ENCODE data around the gene ADGRB2.

Gene ADGRB2

DNA sequence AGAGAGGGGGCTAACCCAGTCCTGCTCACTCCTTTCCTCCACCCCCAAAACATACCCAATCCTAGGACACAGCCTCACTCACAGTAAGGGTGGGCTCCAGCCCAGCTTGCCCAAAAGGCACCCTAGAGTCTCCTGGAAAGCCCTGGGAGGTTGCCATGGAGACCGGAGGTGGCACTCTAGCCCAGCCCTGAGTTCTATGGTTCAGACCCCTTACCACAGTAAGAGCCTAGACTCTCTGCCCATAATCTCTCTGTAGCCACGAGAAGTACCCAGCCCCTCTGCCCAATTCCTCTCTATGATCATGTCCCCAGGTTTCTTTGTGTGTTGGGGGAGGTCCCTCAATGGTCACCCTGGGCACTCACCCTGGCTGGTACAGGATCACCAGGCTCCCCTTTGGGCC, 74.8 kb downstream of the ADGRB2 start:
- TF ChIP-seq YY1 (IDR thresholded peaks at IDR 0.05; ENCODE audit: insufficient read depth, insufficient read length) (no peak), ZNF274 (IDR thresholded peaks at IDR 0.05; ENCODE audit: low read depth, low read length) (no peak), SUZ12 (IDR thresholded peaks at IDR 0.05; ENCODE audit: extremely low read depth, insufficient read depth, insufficient read length) (no peak)
- Histone ChIP-seq H3K9me3 (ENCODE audit: insufficient read depth, low read length) (no peaks in the 10 kb centered on the region), H3K4me1 (ENCODE audit: insufficient read depth, insufficient read length) (peaks cover 37% of the 10 kb centered on the region), H3K4me3 (ENCODE audit: insufficient read length, low read depth) (no peak overlapping the region), H3K27me3 (ENCODE audit: insufficient read depth, insufficient read length) (no peaks in the 10 kb centered on the region), H3K9ac (ENCODE audit: insufficient read length, low read depth) (no peak overlapping the region), H3K36me3 (ENCODE audit: insufficient read depth, insufficient read length, low read length) (no peaks in the 10 kb centered on the region)
- no peak for DNase-seq (ENCODE audit: low read depth, low spot score)

DNA sequence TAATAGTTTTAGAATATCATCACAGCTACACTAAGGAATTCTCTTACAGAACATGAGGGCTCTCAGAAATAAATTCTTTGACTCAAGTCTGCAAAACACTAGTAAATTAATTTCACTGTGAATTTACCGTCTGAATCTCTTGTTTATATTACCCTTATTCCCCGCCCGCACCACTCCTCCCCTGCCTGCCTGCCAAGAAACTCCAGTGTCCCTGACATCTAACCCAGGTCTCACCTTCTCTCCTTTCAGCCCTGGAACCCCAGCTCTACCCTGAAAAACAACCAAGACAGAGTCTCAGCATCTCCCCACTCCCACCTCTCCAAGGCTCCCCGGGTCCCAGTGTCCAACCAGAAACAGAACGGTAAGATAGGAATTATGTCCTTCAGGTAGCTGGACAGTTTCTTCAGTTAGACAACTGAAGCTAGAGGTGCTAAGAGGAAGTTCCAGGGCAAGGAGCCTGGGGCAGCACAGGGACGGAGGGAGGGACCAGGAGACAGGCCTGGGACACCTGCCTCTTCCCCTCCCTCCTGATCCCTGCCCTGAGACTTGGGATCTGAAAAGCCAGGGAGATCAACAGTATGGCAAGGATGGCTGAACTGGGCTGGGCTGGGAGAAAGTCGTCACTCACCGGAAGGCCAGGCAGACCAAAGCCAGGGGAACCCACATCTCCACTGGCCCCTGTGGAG, 75.8 kb downstream of the ADGRB2 start:
- Histone ChIP-seq H3K9me3 (ENCODE audit: insufficient read depth, low read length) (no peaks in the 10 kb centered on the region), H3K27me3 (ENCODE audit: insufficient read depth, insufficient read length) (no peaks in the 10 kb centered on the region), H3K9ac (ENCODE audit: insufficient read length, low read depth) (no peak overlapping the region), H3K4me3 (ENCODE audit: insufficient read length, low read depth) (no peak overlapping the region), H3K4me1 (ENCODE audit: insufficient read depth, insufficient read length) (peaks cover 35% of the 10 kb centered on the region), H3K36me3 (ENCODE audit: insufficient read depth, insufficient read length, low read length) (no peaks in the 10 kb centered on the region)
- TF ChIP-seq ZNF274 (IDR thresholded peaks at IDR 0.05; ENCODE audit: low read depth, low read length) (no peak), SUZ12 (IDR thresholded peaks at IDR 0.05; ENCODE audit: extremely low read depth, insufficient read depth, insufficient read length) (no peak), YY1 (IDR thresholded peaks at IDR 0.05; ENCODE audit: insufficient read depth, insufficient read length) (no peak)
- no peak for DNase-seq (ENCODE audit: low read depth, low spot score)

DNA sequence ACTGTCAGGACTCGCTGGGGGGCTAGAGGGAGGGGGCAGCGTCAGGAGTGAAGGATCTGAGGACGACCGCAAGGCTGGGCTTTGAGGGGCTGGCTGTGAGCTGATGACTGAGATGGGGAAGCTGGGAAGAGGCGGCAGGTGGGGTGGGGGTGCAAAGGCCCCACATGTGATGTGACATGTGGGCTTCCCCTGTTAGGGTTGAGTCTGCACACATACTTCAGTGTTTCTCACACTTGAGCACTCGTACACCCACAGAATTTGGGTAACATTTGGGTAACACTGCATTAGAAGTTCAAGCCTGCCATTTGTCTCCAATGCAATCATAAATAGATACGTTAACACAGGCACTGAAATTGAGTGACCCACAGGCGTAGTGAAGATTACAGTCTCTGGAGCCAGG, 76.5 kb downstream of the ADGRB2 start:
- Histone ChIP-seq H3K4me3 (ENCODE audit: insufficient read length, low read depth) (no peak overlapping the region), H3K36me3 (ENCODE audit: insufficient read depth, insufficient read length, low read length) (no peaks in the 10 kb centered on the region), H3K27me3 (ENCODE audit: insufficient read depth, insufficient read length) (no peaks in the 10 kb centered on the region), H3K9ac (ENCODE audit: insufficient read length, low read depth) (no peak overlapping the region), H3K4me1 (ENCODE audit: insufficient read depth, insufficient read length) (peaks cover 35% of the 10 kb centered on the region), H3K9me3 (ENCODE audit: insufficient read depth, low read length) (no peaks in the 10 kb centered on the region)
- no peak for DNase-seq (ENCODE audit: low read depth, low spot score)
- TF ChIP-seq YY1 (IDR thresholded peaks at IDR 0.05; ENCODE audit: insufficient read depth, insufficient read length), result no peak
- no peak for TF ChIP-seq SUZ12 (IDR thresholded peaks at IDR 0.05; ENCODE audit: extremely low read depth, insufficient read depth, insufficient read length)
- no peak for TF ChIP-seq ZNF274 (IDR thresholded peaks at IDR 0.05; ENCODE audit: low read depth, low read length)

DNA sequence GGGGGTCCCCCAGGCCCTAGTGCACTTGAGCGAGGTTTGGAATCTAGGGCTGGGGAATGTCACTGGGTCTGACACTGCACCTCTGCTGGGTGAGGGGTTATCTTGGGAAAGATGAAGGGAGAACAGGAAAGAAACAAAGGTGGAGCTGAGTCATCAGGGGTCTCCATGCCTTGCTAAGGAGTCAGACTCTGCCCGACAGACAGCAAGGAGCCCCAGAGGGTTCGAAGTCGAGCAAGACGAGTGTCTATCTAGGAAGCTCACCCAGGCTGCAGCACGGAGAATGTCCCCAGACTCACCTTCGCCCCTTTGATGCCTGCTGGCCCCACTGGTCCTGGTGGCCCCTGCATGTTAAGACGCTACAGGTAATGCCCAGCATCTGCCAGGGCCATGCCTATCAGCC, 78.3 kb downstream of the ADGRB2 start:
- TF ChIP-seq SUZ12 (IDR thresholded peaks at IDR 0.05; ENCODE audit: extremely low read depth, insufficient read depth, insufficient read length), result no peak
- no peak for TF ChIP-seq YY1 (IDR thresholded peaks at IDR 0.05; ENCODE audit: insufficient read depth, insufficient read length)
- TF ChIP-seq ZNF274 (IDR thresholded peaks at IDR 0.05; ENCODE audit: low read depth, low read length), result no peak
- Histone ChIP-seq H3K4me1 (ENCODE audit: insufficient read depth, insufficient read length) (peaks cover 27% of the 10 kb centered on the region), H3K27me3 (ENCODE audit: insufficient read depth, insufficient read length) (no peaks in the 10 kb centered on the region), H3K4me3 (ENCODE audit: insufficient read length, low read depth) (no peak overlapping the region), H3K36me3 (ENCODE audit: insufficient read depth, insufficient read length, low read length) (peaks cover 4% of the 10 kb centered on the region), H3K9me3 (ENCODE audit: insufficient read depth, low read length) (no peaks in the 10 kb centered on the region), H3K9ac (ENCODE audit: insufficient read length, low read depth) (peak overlapping the region; percentile 23)
- no peak for DNase-seq (ENCODE audit: low read depth, low spot score)

DNA sequence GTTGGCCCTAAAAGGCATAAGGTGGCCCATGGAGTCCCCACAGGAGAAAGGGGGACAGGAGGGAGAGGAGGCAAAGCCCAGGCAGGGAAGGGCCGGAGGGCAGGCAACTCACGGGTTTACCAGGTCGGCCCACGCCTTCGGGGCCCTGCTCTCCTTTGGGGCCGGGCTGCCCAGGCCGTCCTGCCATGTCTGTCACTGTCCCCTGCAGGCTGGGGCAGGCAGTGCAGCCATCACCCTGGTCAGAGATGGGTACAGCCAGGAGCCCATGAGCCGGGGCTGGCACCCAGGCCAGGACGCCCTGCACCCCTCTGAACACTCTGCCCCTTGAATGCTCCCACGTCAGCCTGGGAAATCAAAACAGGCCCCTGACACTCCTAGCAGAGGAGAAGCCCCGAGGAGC, 80.1 kb downstream of the ADGRB2 start:
- DNase-seq (ENCODE audit: low read depth, low spot score), result no peak
- Histone ChIP-seq H3K4me3 (ENCODE audit: insufficient read length, low read depth) (no peak overlapping the region), H3K36me3 (ENCODE audit: insufficient read depth, insufficient read length, low read length) (peaks cover 6% of the 10 kb centered on the region), H3K27me3 (ENCODE audit: insufficient read depth, insufficient read length) (no peaks in the 10 kb centered on the region), H3K9ac (ENCODE audit: insufficient read length, low read depth) (no peak overlapping the region), H3K9me3 (ENCODE audit: insufficient read depth, low read length) (no peaks in the 10 kb centered on the region), H3K4me1 (ENCODE audit: insufficient read depth, insufficient read length) (peaks cover 26% of the 10 kb centered on the region)
- TF ChIP-seq SUZ12 (IDR thresholded peaks at IDR 0.05; ENCODE audit: extremely low read depth, insufficient read depth, insufficient read length) (no peak), YY1 (IDR thresholded peaks at IDR 0.05; ENCODE audit: insufficient read depth, insufficient read length) (no peak), ZNF274 (IDR thresholded peaks at IDR 0.05; ENCODE audit: low read depth, low read length) (no peak)

DNA sequence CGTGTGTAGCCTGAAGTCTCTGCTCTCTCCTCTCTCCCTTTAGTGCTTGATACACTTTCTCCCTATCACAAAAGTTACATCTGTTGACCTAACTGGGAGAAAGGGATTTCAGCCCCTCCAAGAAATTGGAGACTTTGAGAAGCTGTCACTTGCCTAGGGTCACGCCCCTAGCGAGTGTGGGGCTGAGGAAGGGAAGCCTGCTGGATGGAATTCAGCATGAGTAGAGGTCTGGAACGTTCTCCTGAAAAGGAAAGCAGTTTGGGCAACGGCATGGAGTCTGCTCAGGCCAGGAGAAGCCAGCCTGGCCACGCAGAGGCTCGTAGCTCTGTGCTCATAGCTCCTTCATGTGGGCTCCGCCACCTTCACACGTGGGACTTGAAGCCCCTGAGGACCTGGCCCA, 82.7 kb downstream of the ADGRB2 start:
- no peaks in the 10 kb centered on the region for H3K9me3 ChIP-seq (ENCODE audit: insufficient read depth, low read length)
- TF ChIP-seq SUZ12 (IDR thresholded peaks at IDR 0.05; ENCODE audit: extremely low read depth, insufficient read depth, insufficient read length), result no peak
- TF ChIP-seq YY1 (IDR thresholded peaks at IDR 0.05; ENCODE audit: insufficient read depth, insufficient read length), result no peak
- no peak for TF ChIP-seq ZNF274 (IDR thresholded peaks at IDR 0.05; ENCODE audit: low read depth, low read length)
- H3K9ac ChIP-seq (ENCODE audit: insufficient read length, low read depth), result no peak overlapping the region
- peaks cover 26% of the 10 kb centered on the region for H3K4me1 ChIP-seq (ENCODE audit: insufficient read depth, insufficient read length)
- peak; percentile 38 for DNase-seq (ENCODE audit: low read depth, low spot score)
- no peak overlapping the region for H3K4me3 ChIP-seq (ENCODE audit: insufficient read length, low read depth)
- no peaks in the 10 kb centered on the region for H3K27me3 ChIP-seq (ENCODE audit: insufficient read depth, insufficient read length)
- peaks cover 6% of the 10 kb centered on the region for H3K36me3 ChIP-seq (ENCODE audit: insufficient read depth, insufficient read length, low read length)

DNA sequence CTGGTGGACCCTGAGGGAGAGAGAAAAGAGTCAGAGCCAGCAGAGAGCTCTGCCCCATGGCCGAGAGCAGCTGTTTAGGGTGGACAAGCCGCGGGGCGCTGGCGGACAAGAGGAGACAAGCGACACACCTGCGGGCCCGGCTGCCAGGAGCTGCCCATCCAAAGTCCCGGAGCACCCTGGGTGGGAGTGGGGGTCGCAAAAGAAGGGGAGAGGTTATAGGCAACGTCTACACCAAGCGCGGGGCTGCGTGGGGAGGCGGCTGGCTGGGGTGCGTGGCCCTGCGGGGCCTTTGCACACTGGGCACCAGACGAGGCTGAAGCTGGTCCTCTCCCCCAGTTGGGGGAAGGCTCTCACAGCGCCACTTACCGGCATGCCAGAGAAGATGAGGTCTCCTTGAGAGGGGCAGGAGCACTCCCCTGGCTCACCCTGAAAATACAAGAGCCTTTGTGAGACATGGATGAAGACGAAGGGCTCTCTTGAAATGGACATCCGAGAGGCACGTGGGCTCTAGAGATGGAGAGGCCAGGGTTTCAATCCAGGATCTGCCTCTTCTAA, 84.4 kb downstream of the ADGRB2 start:
- TF ChIP-seq YY1 (IDR thresholded peaks at IDR 0.05; ENCODE audit: insufficient read depth, insufficient read length) (no peak), SUZ12 (IDR thresholded peaks at IDR 0.05; ENCODE audit: extremely low read depth, insufficient read depth, insufficient read length) (no peak), ZNF274 (IDR thresholded peaks at IDR 0.05; ENCODE audit: low read depth, low read length) (no peak)
- H3K4me1 ChIP-seq (ENCODE audit: insufficient read depth, insufficient read length), result peaks cover 26% of the 10 kb centered on the region
- no peak for DNase-seq (ENCODE audit: low read depth, low spot score)
- no peaks in the 10 kb centered on the region for H3K9me3 ChIP-seq (ENCODE audit: insufficient read depth, low read length)
- H3K36me3 ChIP-seq (ENCODE audit: insufficient read depth, insufficient read length, low read length), result peaks cover 6% of the 10 kb centered on the region
- H3K27me3 ChIP-seq (ENCODE audit: insufficient read depth, insufficient read length), result no peaks in the 10 kb centered on the region
- no peak overlapping the region for H3K9ac ChIP-seq (ENCODE audit: insufficient read length, low read depth)
- no peak overlapping the region for H3K4me3 ChIP-seq (ENCODE audit: insufficient read length, low read depth)
